Measurements from ENCODE around the gene SIRT5.

The SIRT5 gene

GRCh38 chr6:13536796-13537526 lies 37.4 kb upstream of the SIRT5 start:
- peak; percentile 17 for DNase-seq (ENCODE audit: low read depth)
- no peaks in the 10 kb centered on the region for H3K9me3 ChIP-seq (ENCODE audit: control insufficient read depth, low read length)
- peaks cover 10% of the 10 kb centered on the region for H3K4me1 ChIP-seq (ENCODE audit: control insufficient read depth, insufficient read depth, low read length)
- no peak overlapping the region for H3K4me3 ChIP-seq (ENCODE audit: low read length)
- H3K27me3 ChIP-seq (replicated peaks; ENCODE audit: control insufficient read depth, insufficient read depth, low read length), result peaks cover 7% of the 10 kb centered on the region
- no peak overlapping the region for H3K9ac ChIP-seq (ENCODE audit: low read length)
- H3K36me3 ChIP-seq (ENCODE audit: control insufficient read depth, insufficient read depth, low read length, severe bottlenecking), result no peaks in the 10 kb centered on the region

- DNase-seq (ENCODE audit: low read depth), result no peak
Observed at GRCh38 chr6:13537527-13537897, 36.9 kb upstream of the SIRT5 start.

DNA sequence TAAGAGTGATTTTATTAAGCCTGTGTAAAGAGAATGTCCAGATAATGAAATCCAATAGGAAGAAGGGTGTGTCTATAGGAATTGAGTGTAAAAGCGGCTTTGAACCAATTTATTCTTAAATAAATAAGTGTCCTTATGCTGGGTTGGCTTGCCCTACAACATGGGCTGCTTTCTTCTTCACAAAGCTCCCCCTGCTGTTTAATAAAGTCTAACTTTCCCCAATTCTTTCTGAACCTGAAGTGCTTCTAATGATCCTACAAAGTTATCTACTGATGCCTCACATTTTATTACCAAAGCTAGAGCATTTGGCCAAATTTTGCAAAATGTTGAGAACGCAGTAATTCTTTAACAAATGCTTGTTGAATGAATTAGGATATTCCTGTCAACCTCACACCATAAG lies 36.3 kb upstream of the SIRT5 start:
- H3K9ac ChIP-seq (ENCODE audit: low read length), result no peak overlapping the region
- no peaks in the 10 kb centered on the region for H3K9me3 ChIP-seq (ENCODE audit: control insufficient read depth, low read length)
- peak; percentile 84 for DNase-seq (ENCODE audit: low read depth)
- H3K4me1 ChIP-seq (ENCODE audit: control insufficient read depth, insufficient read depth, low read length), result peaks cover 10% of the 10 kb centered on the region
- no peaks in the 10 kb centered on the region for H3K36me3 ChIP-seq (ENCODE audit: control insufficient read depth, insufficient read depth, low read length, severe bottlenecking)
- H3K27me3 ChIP-seq (replicated peaks; ENCODE audit: control insufficient read depth, insufficient read depth, low read length), result no peaks in the 10 kb centered on the region
- no peak overlapping the region for H3K4me3 ChIP-seq (ENCODE audit: low read length)

More at GRCh38 chr6:13537527-13537897, 36.9 kb upstream of the SIRT5 start:
- H3K4me3 ChIP-seq (ENCODE audit: low read length), result no peak overlapping the region
- peaks cover 1% of the 10 kb centered on the region for H3K27me3 ChIP-seq (replicated peaks; ENCODE audit: control insufficient read depth, insufficient read depth, low read length)
- H3K36me3 ChIP-seq (ENCODE audit: control insufficient read depth, insufficient read depth, low read length, severe bottlenecking), result no peaks in the 10 kb centered on the region
- H3K9me3 ChIP-seq (ENCODE audit: control insufficient read depth, low read length), result no peaks in the 10 kb centered on the region
- peaks cover 10% of the 10 kb centered on the region for H3K4me1 ChIP-seq (ENCODE audit: control insufficient read depth, insufficient read depth, low read length)
- H3K9ac ChIP-seq (ENCODE audit: low read length), result no peak overlapping the region

DNA sequence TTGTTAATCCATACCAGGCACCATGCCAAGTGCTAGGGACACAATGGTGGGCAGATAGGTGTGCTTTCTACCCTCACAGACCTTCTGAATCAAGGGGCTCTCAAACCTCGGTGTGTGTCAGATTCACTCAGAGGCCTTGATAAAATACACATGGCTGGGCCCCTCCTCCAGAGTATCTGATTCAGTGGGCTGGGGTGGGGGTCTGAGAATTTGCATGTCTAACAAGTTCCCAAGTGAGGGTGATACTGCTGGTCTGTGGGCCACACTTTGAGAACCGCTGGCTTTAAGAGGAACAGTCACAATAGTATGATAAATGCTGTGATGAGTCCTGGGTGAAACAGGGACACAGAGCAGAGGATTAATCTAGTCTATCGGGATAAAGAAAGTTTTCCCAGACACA lies 35.8 kb upstream of the SIRT5 start:
- no peak overlapping the region for H3K9ac ChIP-seq (ENCODE audit: low read length)
- H3K27me3 ChIP-seq (replicated peaks; ENCODE audit: control insufficient read depth, insufficient read depth, low read length), result no peaks in the 10 kb centered on the region
- no peaks in the 10 kb centered on the region for H3K36me3 ChIP-seq (ENCODE audit: control insufficient read depth, insufficient read depth, low read length, severe bottlenecking)
- peaks cover 10% of the 10 kb centered on the region for H3K4me1 ChIP-seq (ENCODE audit: control insufficient read depth, insufficient read depth, low read length)
- H3K4me3 ChIP-seq (ENCODE audit: low read length), result no peak overlapping the region
- no peak for DNase-seq (ENCODE audit: low read depth)
- no peaks in the 10 kb centered on the region for H3K9me3 ChIP-seq (ENCODE audit: control insufficient read depth, low read length)

DNA sequence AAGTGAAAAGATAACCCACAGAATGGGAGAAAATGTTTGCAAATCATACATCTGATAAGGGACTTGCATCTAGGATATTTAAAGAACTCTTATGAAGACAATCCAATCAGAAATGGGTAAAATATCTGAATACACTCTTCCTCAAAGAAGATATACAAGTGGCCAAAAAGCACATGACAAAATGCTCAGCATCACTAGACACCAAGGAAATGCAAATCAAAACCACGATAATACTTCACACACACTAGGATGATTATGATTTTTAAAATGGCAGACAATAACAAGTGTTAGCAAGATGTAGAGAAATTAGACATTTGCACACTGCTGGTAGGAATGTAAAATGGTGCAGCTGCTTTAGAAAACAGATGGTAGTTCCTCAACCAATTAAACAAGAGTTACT lies 34.8 kb upstream of the SIRT5 start:
- Histone ChIP-seq H3K4me3 (ENCODE audit: low read length) (no peak overlapping the region), H3K36me3 (ENCODE audit: control insufficient read depth, insufficient read depth, low read length, severe bottlenecking) (no peaks in the 10 kb centered on the region), H3K27me3 (replicated peaks; ENCODE audit: control insufficient read depth, insufficient read depth, low read length) (no peaks in the 10 kb centered on the region), H3K9ac (ENCODE audit: low read length) (no peak overlapping the region), H3K4me1 (ENCODE audit: control insufficient read depth, insufficient read depth, low read length) (peaks cover 10% of the 10 kb centered on the region), H3K9me3 (ENCODE audit: control insufficient read depth, low read length) (no peaks in the 10 kb centered on the region)
- no peak for DNase-seq (ENCODE audit: low read depth)

GRCh38 chr6:13541496-13541895 lies 32.9 kb upstream of the SIRT5 start:
- DNase-seq (ENCODE audit: low read depth), result no peak
- Histone ChIP-seq H3K9me3 (ENCODE audit: control insufficient read depth, low read length) (no peaks in the 10 kb centered on the region), H3K27me3 (replicated peaks; ENCODE audit: control insufficient read depth, insufficient read depth, low read length) (no peaks in the 10 kb centered on the region), H3K4me3 (ENCODE audit: low read length) (no peak overlapping the region), H3K4me1 (ENCODE audit: control insufficient read depth, insufficient read depth, low read length) (peaks cover 10% of the 10 kb centered on the region), H3K9ac (ENCODE audit: low read length) (no peak overlapping the region), H3K36me3 (ENCODE audit: control insufficient read depth, insufficient read depth, low read length, severe bottlenecking) (no peaks in the 10 kb centered on the region)

GRCh38 chr6:13544454-13545186 lies 29.8 kb upstream of the SIRT5 start:
- Histone ChIP-seq H3K4me1 (ENCODE audit: control insufficient read depth, insufficient read depth, low read length) (no peaks in the 10 kb centered on the region), H3K9ac (ENCODE audit: low read length) (no peak overlapping the region), H3K9me3 (ENCODE audit: control insufficient read depth, low read length) (no peaks in the 10 kb centered on the region), H3K36me3 (ENCODE audit: control insufficient read depth, insufficient read depth, low read length, severe bottlenecking) (no peaks in the 10 kb centered on the region), H3K27me3 (replicated peaks; ENCODE audit: control insufficient read depth, insufficient read depth, low read length) (no peaks in the 10 kb centered on the region), H3K4me3 (ENCODE audit: low read length) (no peak overlapping the region)
- no peak for DNase-seq (ENCODE audit: low read depth)

DNA sequence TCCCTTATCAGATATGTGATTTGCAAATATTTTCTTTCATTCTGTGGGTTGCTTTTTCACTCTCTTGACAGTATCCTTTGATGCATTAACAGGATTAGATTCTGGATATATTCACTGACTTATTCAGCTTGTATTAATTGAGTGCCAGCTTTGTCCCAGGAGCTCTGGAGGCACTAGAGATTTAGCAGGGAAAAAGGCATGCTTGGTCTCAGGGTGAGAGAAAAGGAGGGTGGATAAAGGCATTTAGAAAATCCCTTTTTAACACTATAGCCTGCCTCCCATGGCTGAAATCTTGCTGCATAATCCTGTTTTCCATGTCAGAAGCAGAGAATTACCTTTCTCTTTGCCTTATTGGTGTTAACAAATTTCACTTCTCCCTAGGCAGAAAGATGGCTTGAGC lies 28.5 kb upstream of the SIRT5 start:
- Histone ChIP-seq H3K27me3 (replicated peaks; ENCODE audit: control insufficient read depth, insufficient read depth, low read length) (no peaks in the 10 kb centered on the region), H3K4me1 (ENCODE audit: control insufficient read depth, insufficient read depth, low read length) (no peaks in the 10 kb centered on the region), H3K4me3 (ENCODE audit: low read length) (no peak overlapping the region), H3K9ac (ENCODE audit: low read length) (no peak overlapping the region), H3K36me3 (ENCODE audit: control insufficient read depth, insufficient read depth, low read length, severe bottlenecking) (no peaks in the 10 kb centered on the region), H3K9me3 (ENCODE audit: control insufficient read depth, low read length) (no peaks in the 10 kb centered on the region)
- DNase-seq (ENCODE audit: low read depth), result no peak

DNA sequence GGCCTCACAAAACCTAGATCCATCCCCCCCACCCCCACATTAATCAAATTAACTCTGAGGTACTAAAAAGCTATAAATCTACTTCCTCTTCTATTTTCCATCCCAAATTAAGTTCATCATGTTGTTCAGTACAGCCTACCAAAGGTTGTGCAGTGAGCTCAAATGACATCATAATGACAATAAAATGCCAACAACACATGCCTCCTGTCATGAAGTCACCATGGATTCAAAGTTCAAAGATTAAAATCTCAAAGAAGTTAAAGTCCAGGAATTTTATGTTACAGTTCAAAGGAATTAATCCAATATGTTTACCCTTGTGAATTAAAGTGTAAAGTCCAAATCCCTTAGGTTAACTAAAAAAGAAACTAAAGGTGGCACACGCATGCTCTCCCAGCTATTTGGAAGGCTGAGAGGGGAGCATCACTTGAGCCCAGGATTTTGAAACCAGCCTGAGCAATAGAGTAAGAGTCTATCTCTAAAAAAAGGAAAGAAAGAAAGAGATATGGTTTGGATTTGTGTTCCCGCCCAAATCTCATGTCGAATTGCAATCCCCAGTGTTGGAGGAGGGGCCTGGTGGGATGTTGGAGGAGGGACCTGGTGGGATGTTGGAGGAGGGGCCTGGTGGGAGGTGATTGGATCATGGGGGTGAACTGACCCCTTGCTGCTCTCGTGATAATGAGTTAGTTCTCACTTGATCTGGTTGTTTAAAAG lies 25.7 kb upstream of the SIRT5 start:
- H3K36me3 ChIP-seq (ENCODE audit: control insufficient read depth, insufficient read depth, low read length, severe bottlenecking), result no peaks in the 10 kb centered on the region
- no peaks in the 10 kb centered on the region for H3K4me1 ChIP-seq (ENCODE audit: control insufficient read depth, insufficient read depth, low read length)
- peaks cover 3% of the 10 kb centered on the region for H3K9me3 ChIP-seq (ENCODE audit: control insufficient read depth, low read length)
- DNase-seq (ENCODE audit: low read depth), result no peak
- no peak overlapping the region for H3K9ac ChIP-seq (ENCODE audit: low read length)
- no peaks in the 10 kb centered on the region for H3K27me3 ChIP-seq (replicated peaks; ENCODE audit: control insufficient read depth, insufficient read depth, low read length)
- no peak overlapping the region for H3K4me3 ChIP-seq (ENCODE audit: low read length)

- no peak for DNase-seq (ENCODE audit: low read depth)
- Histone ChIP-seq H3K9ac (ENCODE audit: low read length) (no peak overlapping the region), H3K4me3 (ENCODE audit: low read length) (no peak overlapping the region), H3K4me1 (ENCODE audit: control insufficient read depth, insufficient read depth, low read length) (no peaks in the 10 kb centered on the region), H3K9me3 (ENCODE audit: control insufficient read depth, low read length) (peaks cover 6% of the 10 kb centered on the region), H3K27me3 (replicated peaks; ENCODE audit: control insufficient read depth, insufficient read depth, low read length) (no peaks in the 10 kb centered on the region), H3K36me3 (ENCODE audit: control insufficient read depth, insufficient read depth, low read length, severe bottlenecking) (no peaks in the 10 kb centered on the region)
Observed at GRCh38 chr6:13550656-13551055, 23.7 kb upstream of the SIRT5 start.

GRCh38 chr6:13553646-13554045 lies 20.8 kb upstream of the SIRT5 start:
- H3K4me3 ChIP-seq (ENCODE audit: low read length), result no peak overlapping the region
- peaks cover 6% of the 10 kb centered on the region for H3K9me3 ChIP-seq (ENCODE audit: control insufficient read depth, low read length)
- no peak overlapping the region for H3K9ac ChIP-seq (ENCODE audit: low read length)
- no peaks in the 10 kb centered on the region for H3K4me1 ChIP-seq (ENCODE audit: control insufficient read depth, insufficient read depth, low read length)
- DNase-seq (ENCODE audit: low read depth), result no peak
- H3K36me3 ChIP-seq (ENCODE audit: control insufficient read depth, insufficient read depth, low read length, severe bottlenecking), result no peaks in the 10 kb centered on the region
- H3K27me3 ChIP-seq (replicated peaks; ENCODE audit: control insufficient read depth, insufficient read depth, low read length), result no peaks in the 10 kb centered on the region
